Measurements from ENCODE around the gene ONECUT1. TPM values are rescaled to one million over a fixed set of nuclear protein-coding genes. Genes with fewer than 3 reads are reported as not detected.

Gene ONECUT1
- total and polyA plus RNA-seq, 5 donors, result 0.05 to 0.29 TPM; not detected in 3

DNA sequence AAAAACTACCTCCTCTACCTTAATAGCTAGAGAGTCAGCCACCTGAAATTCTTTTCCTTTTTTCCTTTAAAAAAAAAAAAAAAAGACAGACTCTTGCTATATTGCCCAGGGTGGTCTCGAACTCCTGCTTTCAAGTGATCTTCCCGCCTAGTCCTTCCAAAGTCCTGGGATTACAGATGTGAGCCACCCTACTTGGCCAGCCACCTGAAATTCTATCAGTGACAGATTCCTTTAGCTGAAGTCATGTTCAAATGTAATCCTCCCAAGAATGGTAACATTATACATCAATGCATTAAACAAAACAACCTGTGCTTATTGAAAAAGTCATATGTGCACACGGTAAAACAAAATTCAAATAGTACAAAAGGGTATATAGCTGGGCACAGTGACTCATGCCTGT, 59.1 kb downstream of the ONECUT1 start:
- WGBS, result 78% methylated on average over 3 of the region's 3 CpGs
- H3K4me3 ChIP-seq (ENCODE audit: low read length), result no peak overlapping the region
- ATAC-seq (no peak), DNase-seq (no peak)
- H3K4me1 ChIP-seq (ENCODE audit: control insufficient read depth, insufficient read depth, low read length), result no peaks in the 10 kb centered on the region
- no peaks in the 10 kb centered on the region for H3K27me3 ChIP-seq (ENCODE audit: control insufficient read depth, insufficient read depth)
- intact Hi-C loops (cut with DNase I), result loop anchor here in 3 of 4 donors (5.0 to 10.0 kb wide), 2 partner anchors 156 to 474 kb away; no protein-coding TSS in a partner anchor
- H3K27ac ChIP-seq (ENCODE audit: low read length), result no peak overlapping the region
- H3K9me3 ChIP-seq (ENCODE audit: control insufficient read depth, low read length), result no peaks in the 10 kb centered on the region

DNA sequence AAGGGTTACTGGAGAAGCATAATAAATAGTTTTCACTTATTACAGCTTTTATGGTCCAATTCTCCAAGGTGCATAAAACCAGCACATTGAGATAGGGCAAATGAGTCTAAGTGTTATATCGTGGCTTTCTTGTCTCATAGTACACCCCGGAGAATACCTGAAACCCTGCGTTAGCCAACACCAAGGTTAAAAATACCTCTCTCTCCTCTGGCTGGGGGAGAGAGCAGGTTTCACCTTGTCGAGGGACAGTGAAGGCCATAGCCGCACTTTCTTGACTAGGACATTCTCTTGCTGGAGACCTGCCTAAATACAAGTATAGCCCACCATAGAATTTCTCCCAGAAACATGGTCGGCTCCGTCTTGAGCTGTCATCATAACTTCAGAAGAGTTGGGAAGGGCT, 59.5 kb downstream of the ONECUT1 start:
- no peak for ATAC-seq
- Histone ChIP-seq H3K4me1 (ENCODE audit: control insufficient read depth, insufficient read depth, low read length) (no peaks in the 10 kb centered on the region), H3K4me3 (ENCODE audit: low read length) (no peak overlapping the region), H3K9me3 (ENCODE audit: control insufficient read depth, low read length) (no peaks in the 10 kb centered on the region), H3K27me3 (ENCODE audit: control insufficient read depth, insufficient read depth) (no peaks in the 10 kb centered on the region), H3K27ac (ENCODE audit: low read length) (no peak overlapping the region)
- WGBS, result 77% methylated on average over 7 of the region's 7 CpGs
- intact Hi-C loops (cut with DNase I), result loop anchor here in 3 of 4 donors (5.0 to 10.0 kb wide), 2 partner anchors 156 to 473 kb away; no protein-coding TSS in a partner anchor
- DNase-seq, result no peak

GRCh38 chr15:52730173-52730572, 60.0 kb downstream of the ONECUT1 start:
- Histone ChIP-seq H3K27ac (ENCODE audit: low read length) (no peak overlapping the region), H3K9me3 (ENCODE audit: control insufficient read depth, low read length) (no peaks in the 10 kb centered on the region), H3K4me1 (ENCODE audit: control insufficient read depth, insufficient read depth, low read length) (no peaks in the 10 kb centered on the region), H3K4me3 (ENCODE audit: low read length) (no peak overlapping the region), H3K27me3 (ENCODE audit: control insufficient read depth, insufficient read depth) (no peaks in the 10 kb centered on the region)
- DNase-seq (no peak), ATAC-seq (no peak)
- intact Hi-C loops (cut with DNase I), result loop anchor here in 3 of 4 donors (5.0 to 10.0 kb wide), 2 partner anchors 155 to 473 kb away; no protein-coding TSS in a partner anchor
- 59% methylated on average over 4 of the region's 4 CpGs for WGBS

- intact Hi-C loops (cut with DNase I), result no loop called here
- no peaks in the 10 kb centered on the region for H3K27me3 ChIP-seq (ENCODE audit: control insufficient read depth, insufficient read depth)
- H3K9me3 ChIP-seq (ENCODE audit: control insufficient read depth, low read length), result no peaks in the 10 kb centered on the region
- DNase-seq (no peak), ATAC-seq (no peak)
- WGBS, result 76% methylated on average over 2 of the region's 2 CpGs
- no peak overlapping the region for H3K27ac ChIP-seq (ENCODE audit: low read length)
- no peak overlapping the region for H3K4me3 ChIP-seq (ENCODE audit: low read length)
- no peaks in the 10 kb centered on the region for H3K4me1 ChIP-seq (ENCODE audit: control insufficient read depth, insufficient read depth, low read length)
These were observed 61.2 kb downstream of the ONECUT1 start for GRCh38 chr15:52728899-52729298.

- DNase-seq (no peak), ATAC-seq (no peak)
- no peak overlapping the region for H3K4me3 ChIP-seq (ENCODE audit: low read length)
- intact Hi-C loops (cut with DNase I), result no loop called here
- WGBS, result 70% methylated on average over 3 of the region's 3 CpGs
- no peaks in the 10 kb centered on the region for H3K9me3 ChIP-seq (ENCODE audit: control insufficient read depth, low read length)
- no peak overlapping the region for H3K27ac ChIP-seq (ENCODE audit: low read length)
- H3K4me1 ChIP-seq (ENCODE audit: control insufficient read depth, insufficient read depth, low read length), result no peaks in the 10 kb centered on the region
- H3K27me3 ChIP-seq (ENCODE audit: control insufficient read depth, insufficient read depth), result no peaks in the 10 kb centered on the region
These were observed 62.3 kb downstream of the ONECUT1 start for GRCh38 chr15:52727815-52728214.

- 98% methylated on average over 2 of the region's 2 CpGs for WGBS
These were observed 63.9 kb downstream of the ONECUT1 start for GRCh38 chr15:52726195-52726594.

GRCh38 chr15:52718551-52718950, 71.6 kb downstream of the ONECUT1 start:
- Histone ChIP-seq H3K4me1 (ENCODE audit: control insufficient read depth, insufficient read depth, low read length) (peaks cover 4% of the 10 kb centered on the region), H3K27me3 (ENCODE audit: control insufficient read depth, insufficient read depth) (no peaks in the 10 kb centered on the region), H3K9me3 (ENCODE audit: control insufficient read depth, low read length) (no peaks in the 10 kb centered on the region), H3K27ac (ENCODE audit: low read length) (no peak overlapping the region), H3K4me3 (ENCODE audit: low read length) (no peak overlapping the region)
- DNase-seq (no peak), ATAC-seq (no peak)
- WGBS, result 78% methylated on average over 2 of the region's 2 CpGs
- intact Hi-C loops (cut with DNase I), result no loop called here

More at GRCh38 chr15:52726195-52726594, 63.9 kb downstream of the ONECUT1 start:
- intact Hi-C loops (cut with DNase I), result no loop called here
- no peak for DNase-seq
- no peak overlapping the region for H3K4me3 ChIP-seq (ENCODE audit: low read length)
- no peak overlapping the region for H3K27ac ChIP-seq (ENCODE audit: low read length)
- H3K4me1 ChIP-seq (ENCODE audit: control insufficient read depth, insufficient read depth, low read length), result peaks cover 3% of the 10 kb centered on the region
- no peaks in the 10 kb centered on the region for H3K9me3 ChIP-seq (ENCODE audit: control insufficient read depth, low read length)
- H3K27me3 ChIP-seq (ENCODE audit: control insufficient read depth, insufficient read depth), result no peaks in the 10 kb centered on the region
- no peak for ATAC-seq

GRCh38 chr15:52717924-52718323, 72.2 kb downstream of the ONECUT1 start:
- intact Hi-C loops (cut with DNase I), result no loop called here
- 74% methylated on average over 6 of the region's 6 CpGs for WGBS
- DNase-seq, result no peak
- ATAC-seq, result no peak
- Histone ChIP-seq H3K4me3 (ENCODE audit: low read length) (no peak overlapping the region), H3K27ac (ENCODE audit: low read length) (no peak overlapping the region), H3K27me3 (ENCODE audit: control insufficient read depth, insufficient read depth) (no peaks in the 10 kb centered on the region), H3K4me1 (ENCODE audit: control insufficient read depth, insufficient read depth, low read length) (peaks cover 4% of the 10 kb centered on the region), H3K9me3 (ENCODE audit: control insufficient read depth, low read length) (no peaks in the 10 kb centered on the region)

DNA sequence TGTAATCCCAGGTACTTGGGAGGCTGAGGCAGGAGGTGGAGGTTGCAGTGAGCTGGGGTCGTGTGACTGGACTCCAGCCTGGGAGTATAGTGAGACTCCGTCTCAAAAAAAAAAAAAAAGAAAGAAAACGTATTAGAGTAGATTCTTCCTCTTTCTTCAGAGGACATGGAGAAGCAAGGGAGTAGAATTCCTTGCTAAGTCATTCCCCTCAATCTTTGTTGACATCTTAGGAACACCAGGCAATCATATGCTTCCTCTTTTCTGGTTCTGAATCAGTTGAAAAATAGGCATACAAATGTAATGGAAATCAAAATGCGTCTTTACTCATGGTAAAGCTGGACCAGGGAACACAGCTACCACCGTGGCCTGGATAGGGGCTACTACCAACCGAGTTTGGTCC, 72.7 kb downstream of the ONECUT1 start:
- no peak overlapping the region for H3K27ac ChIP-seq (ENCODE audit: low read length)
- WGBS, result 83% methylated on average over 6 of the region's 6 CpGs
- ATAC-seq, result no peak
- peaks cover 4% of the 10 kb centered on the region for H3K4me1 ChIP-seq (ENCODE audit: control insufficient read depth, insufficient read depth, low read length)
- no peaks in the 10 kb centered on the region for H3K9me3 ChIP-seq (ENCODE audit: control insufficient read depth, low read length)
- intact Hi-C loops (cut with DNase I), result no loop called here
- no peak for DNase-seq
- no peak overlapping the region for H3K4me3 ChIP-seq (ENCODE audit: low read length)
- no peaks in the 10 kb centered on the region for H3K27me3 ChIP-seq (ENCODE audit: control insufficient read depth, insufficient read depth)

GRCh38 chr15:52716536-52716935, 73.6 kb downstream of the ONECUT1 start:
- WGBS, result 45% methylated on average over 2 of the region's 2 CpGs
- Histone ChIP-seq H3K4me1 (ENCODE audit: control insufficient read depth, insufficient read depth, low read length) (peaks cover 4% of the 10 kb centered on the region), H3K4me3 (ENCODE audit: low read length) (no peak overlapping the region), H3K27me3 (ENCODE audit: control insufficient read depth, insufficient read depth) (no peaks in the 10 kb centered on the region), H3K9me3 (ENCODE audit: control insufficient read depth, low read length) (no peaks in the 10 kb centered on the region), H3K27ac (ENCODE audit: low read length) (no peak overlapping the region)
- ATAC-seq (no peak), DNase-seq (no peak)
- intact Hi-C loops (cut with DNase I), result no loop called here

DNA sequence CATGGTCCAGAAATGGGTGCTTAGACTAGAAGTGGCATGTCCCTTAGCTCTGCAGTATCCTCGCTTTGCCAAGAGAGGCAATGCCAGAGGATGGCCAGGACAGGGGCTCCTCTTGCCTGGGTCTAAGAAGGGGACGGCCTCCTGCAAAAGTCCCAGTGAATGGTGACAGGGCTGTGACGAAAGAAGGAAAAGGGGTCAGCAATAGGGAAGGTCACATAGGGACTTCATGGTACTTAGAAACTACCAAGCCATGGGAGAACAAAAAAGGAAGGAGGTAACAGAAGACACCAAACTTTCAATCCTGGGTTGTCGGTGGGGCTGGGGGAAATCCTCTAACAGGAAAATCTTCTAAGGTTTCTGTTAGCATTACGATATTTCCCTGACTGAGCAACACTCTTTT, 74.7 kb downstream of the ONECUT1 start:
- DNase-seq (no peak), ATAC-seq (no peak)
- Histone ChIP-seq H3K4me1 (ENCODE audit: control insufficient read depth, insufficient read depth, low read length) (no peaks in the 10 kb centered on the region), H3K27ac (ENCODE audit: low read length) (no peak overlapping the region), H3K9me3 (ENCODE audit: control insufficient read depth, low read length) (no peaks in the 10 kb centered on the region), H3K4me3 (ENCODE audit: low read length) (no peak overlapping the region), H3K27me3 (ENCODE audit: control insufficient read depth, insufficient read depth) (no peaks in the 10 kb centered on the region)
- 76% methylated on average over 5 of the region's 5 CpGs for WGBS
- intact Hi-C loops (cut with DNase I), result no loop called here

DNA sequence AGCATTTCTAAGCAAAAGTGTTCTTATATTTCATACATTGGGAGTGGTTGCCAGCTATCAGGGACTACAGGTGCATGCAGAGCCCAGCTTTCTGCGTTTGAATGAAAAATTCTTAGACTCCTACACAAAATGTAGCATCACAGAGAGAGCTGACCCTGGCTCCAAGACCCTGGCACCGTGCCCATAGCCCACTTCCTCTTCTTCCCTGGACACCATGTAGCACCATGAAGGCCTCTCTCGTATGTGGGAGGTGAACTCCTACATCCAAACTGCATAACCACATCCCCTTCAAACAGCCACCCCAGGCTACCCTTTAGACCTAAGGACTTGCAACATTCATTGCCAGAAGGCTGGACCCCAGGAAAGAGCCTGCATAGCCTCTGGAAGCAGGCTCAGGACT, 75.2 kb downstream of the ONECUT1 start:
- DNase-seq (peak in 2 of 3 donors; percentile 48 to 49), ATAC-seq (no peak)
- H3K9me3 ChIP-seq (ENCODE audit: control insufficient read depth, low read length), result no peaks in the 10 kb centered on the region
- H3K4me1 ChIP-seq (ENCODE audit: control insufficient read depth, insufficient read depth, low read length), result no peaks in the 10 kb centered on the region
- 54% methylated on average over 3 of the region's 3 CpGs for WGBS
- H3K27me3 ChIP-seq (ENCODE audit: control insufficient read depth, insufficient read depth), result no peaks in the 10 kb centered on the region
- H3K4me3 ChIP-seq (ENCODE audit: low read length), result no peak overlapping the region
- no peak overlapping the region for H3K27ac ChIP-seq (ENCODE audit: low read length)
- intact Hi-C loops (cut with DNase I), result no loop called here

Data from right cardiac atrium (tissue), 5 donors.